B cell (primary cell): ENCODE data around the gene FOXJ1. TPM values are rescaled to one million over a fixed set of nuclear protein-coding genes. Genes with fewer than 3 reads are reported as not detected.

Experiments
- ATAC-seq: fragments of 200-7000 bp; cut with Tn5 transposase; one replicate; pipeline ENCODE4 v1.10.0; 2021; ENCODE audit warnings: low read depth, mild to moderate bottlenecking, moderate number of reproducible peaks, moderate library complexity
- CTCF ChIA-PET: fragments of 350-600 bp; sonication (Branson Sonifier 250); formaldehyde crosslinking; loops from one replicate; lab custom pipeline; 2021; ENCODE audit warnings: antibody characterized with exemption, inconsistent platforms; lab: Charles Lee
- POLR2A ChIA-PET: fragments of 350-600 bp; sonication (Branson Sonifier 250); formaldehyde crosslinking; loops from one replicate; lab custom pipeline; 2021; ENCODE audit warnings: antibody characterized with exemption; lab: Charles Lee
- DNase-seq: peaks from one replicate; pipeline ENCODE4 v3.0.0; 2013
- H2AFZ ChIP-seq: 2 replicates; pipeline ENCODE4 v1.6.1; 2012; ENCODE audit warnings: mild to moderate bottlenecking, low read depth, low read length; ENCODE audit not compliant: insufficient read depth, poor library complexity, severe bottlenecking
- H3K27ac ChIP-seq, 2 donors: 1 replicate in 1 of 2; 2 replicates in 1 of 2; pipeline ENCODE4 v1.5.1; 2012 to 2013; ENCODE audit warnings: low read length in 2 of 2, mild to moderate bottlenecking in 2 of 2, moderate library complexity in 1 of 2
- H3K27me3 ChIP-seq, 4 experiments: fragments of 200-600 bp in 1 of 4; sonication (generic) in 1 of 4; replicated peaks in 1 of 4; 1 replicate in 2 of 4; 2 replicates in 2 of 4; pipeline versions ENCODE4 v1.6.1 to v1.7.0; 2013 to 2016; ENCODE audit warnings: low read length in 3 of 4, mild to moderate bottlenecking in 2 of 4, mixed read lengths in 1 of 4, moderate library complexity in 1 of 4; ENCODE audit not compliant: insufficient read depth in 4 of 4, control insufficient read depth in 3 of 4; ENCODE audit errors: control extremely low read depth in 1 of 4
- H3K36me3 ChIP-seq, 2 experiments: replicated peaks in 1 of 2; 1 replicate in 1 of 2; 2 replicates in 1 of 2; pipeline versions ENCODE4 v1.6.1 to v1.7.1; 2013; ENCODE audit warnings: low read length in 1 of 2; ENCODE audit not compliant: insufficient read depth in 2 of 2, control insufficient read depth in 1 of 2; ENCODE audit errors: control extremely low read depth in 1 of 2, extremely low read depth in 1 of 2
- H3K4me1 ChIP-seq, 2 donors: fragments of 200-600 bp in 1 of 2; sonication (generic) in 1 of 2; 1 replicate in 1 of 2; 2 replicates in 1 of 2; pipeline versions ENCODE4 v1.5.1 to v1.6.1; 2013 to 2017; ENCODE audit warnings: low read length in 2 of 2; ENCODE audit not compliant: control insufficient read depth in 2 of 2, insufficient read depth in 2 of 2
- H3K4me2 ChIP-seq: replicated peaks from 2 replicates; pipeline ENCODE3; 2012; ENCODE audit warnings: mild to moderate bottlenecking, low read depth, low read length; ENCODE audit not compliant: poor library complexity, severe bottlenecking
- H3K4me3 ChIP-seq, 5 experiments: fragments of 200-600 bp in 1 of 5; sonication (generic) in 1 of 5; 1 replicate in 3 of 5; 2 replicates in 2 of 5; pipeline versions ENCODE4 v1.5.1 to v1.7.0; 2011 to 2016; ENCODE audit warnings: low read length in 4 of 5, mild to moderate bottlenecking in 4 of 5, low read depth in 2 of 5, control low read depth in 1 of 5, moderate library complexity in 1 of 5; ENCODE audit not compliant: insufficient read depth in 1 of 5; ENCODE audit errors: control extremely low read depth in 1 of 5, extremely low read depth in 1 of 5
- H3K79me2 ChIP-seq: fragments of 200-600 bp; sonication (generic); one replicate; pipeline ENCODE4 v1.6.0; 2016; ENCODE audit warnings: low read length; ENCODE audit not compliant: control insufficient read depth, insufficient read depth
- H3K9ac ChIP-seq: fragments of 200-600 bp; sonication (generic); 2 replicates; pipeline ENCODE4 v1.6.1; 2017; ENCODE audit warnings: mild to moderate bottlenecking, low read length, moderate library complexity
- H3K9me3 ChIP-seq, 3 donors: one replicate each; pipeline versions ENCODE4 v1.6.1 to v1.7.1; 2013; ENCODE audit warnings: low read length in 2 of 3; ENCODE audit not compliant: control insufficient read depth in 2 of 3, insufficient read depth in 1 of 3; ENCODE audit errors: control extremely low read depth in 1 of 3
- H4K20me1 ChIP-seq: 2 replicates; pipeline ENCODE4 v1.6.0; 2012; ENCODE audit warnings: mild to moderate bottlenecking, low read length; ENCODE audit not compliant: insufficient read depth, control insufficient read depth, poor library complexity, severe bottlenecking
- H3K27ac Mint-ChIP-seq: one replicate; pipeline ENCODE4 v1.8.0; 2021; ENCODE audit warnings: mixed read lengths
- H3K27me3 Mint-ChIP-seq: one replicate; pipeline ENCODE4 v1.8.0; 2021; ENCODE audit warnings: mixed read lengths
- H3K4me1 Mint-ChIP-seq: one replicate; pipeline ENCODE4 v1.8.0; 2021; ENCODE audit warnings: mixed read lengths
- H3K4me3 Mint-ChIP-seq: one replicate; pipeline ENCODE4 v1.8.0; 2021; ENCODE audit warnings: mixed read lengths
- H3K9me3 Mint-ChIP-seq: one replicate; pipeline ENCODE4 v1.8.0; 2022; ENCODE audit warnings: mixed read lengths; ENCODE audit not compliant: insufficient read depth
- EZH2 ChIP-seq: IDR thresholded peaks from 2 replicates; pipeline ENCODE4 v1.6.1; 2012; ENCODE audit warnings: borderline replicate concordance, low read depth, mild to moderate bottlenecking, moderate library complexity, low read length; ENCODE audit not compliant: insufficient read depth, poor library complexity, severe bottlenecking
- WGBS: methylation state at CpG from one replicate; pipeline ENCODE4 v1.1.5; 2013; ENCODE audit warnings: missing lambda C conversion rate; ENCODE audit not compliant: insufficient coverage; 5-methylcytosine and 5-hydroxymethylcytosine counted together
- intact Hi-C: fragments of 100-400 bp; cut with micrococcal nuclease; formaldehyde crosslinking; loops from one replicate; pipeline ENCODE4 v1.10.0; 2022
- polyA plus RNA-seq: library from polyadenylated mRNA; depleted of rRNA; stranded (reverse); fragments of >200 nt; gene quantifications from 2 replicates; pipeline ENCODE4 v1.2.3, GENCODE V29; 2012
- total RNA-seq, 2 donors: library from RNA; stranded (reverse); fragments of 120-200 nt in 1 of 2; gene quantifications; 1 replicate in 1 of 2; 2 replicates in 1 of 2; pipeline versions ENCODE4 v1.2.3 to v1.2.4, GENCODE V29; 2013 to 2022
- TF ChIP-seq, protein P1 (sequence below): fragments of 200-600 bp; IDR thresholded peaks from one replicate; pipeline ENCODE4 v1.8.0; 2022; ENCODE audit warnings: antibody characterized with exemption, mild to moderate bottlenecking

Gene FOXJ1
- total and polyA plus RNA-seq, 2 donors (not counting 1 experiment from before 2014, with no cell fraction given), result 0.20 to 1.0 TPM

DNA sequence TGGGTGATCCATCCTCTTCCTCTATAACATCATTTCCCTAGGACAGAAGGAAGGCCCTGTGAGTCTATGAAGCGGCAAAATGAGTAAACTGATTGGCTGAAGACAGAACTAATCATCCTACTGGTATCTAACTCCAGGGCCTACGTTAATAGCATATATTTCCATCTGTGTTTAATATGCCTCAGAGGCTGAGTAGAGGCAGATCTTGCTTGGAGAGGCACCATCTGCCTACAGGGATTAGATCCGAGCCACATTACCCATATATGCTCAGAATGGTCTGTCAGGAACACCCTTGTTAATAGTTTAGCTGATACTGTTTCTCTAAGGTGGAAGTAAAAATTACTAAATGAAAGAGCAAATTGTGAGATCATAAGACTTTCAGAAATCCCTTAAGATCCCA lies 13.2 kb upstream of the FOXJ1 start:
- Histone ChIP-seq H2AFZ (no peak overlapping the region), H3K27ac (no peak overlapping the region), H4K20me1 (no peaks in the 10 kb centered on the region), H3K4me1 (no peaks in the 10 kb centered on the region), H3K9me3 (no peaks in the 10 kb centered on the region), H3K79me2 (no peaks in the 10 kb centered on the region), H3K4me3 (no peak overlapping the region), H3K36me3 (no peaks in the 10 kb centered on the region), H3K9ac (no peak overlapping the region), H3K27me3 (peaks cover 0 to under 1% (median 0%) of the 10 kb centered on the region in 4 experiments), H3K4me2 (no peak overlapping the region)
- ATAC-seq (no peak), DNase-seq (no peak)
- no CpG with 5 or more reads among the region's 3 CpGs for WGBS
- ChIA-PET CTCF (interaction anchor here (1.1 kb wide), 1 partner anchor 33 kb away, joined by 5 read pairs; no protein-coding TSS in a partner anchor), POLR2A (no interaction called here)
- TF ChIP-seq, protein P1, sequence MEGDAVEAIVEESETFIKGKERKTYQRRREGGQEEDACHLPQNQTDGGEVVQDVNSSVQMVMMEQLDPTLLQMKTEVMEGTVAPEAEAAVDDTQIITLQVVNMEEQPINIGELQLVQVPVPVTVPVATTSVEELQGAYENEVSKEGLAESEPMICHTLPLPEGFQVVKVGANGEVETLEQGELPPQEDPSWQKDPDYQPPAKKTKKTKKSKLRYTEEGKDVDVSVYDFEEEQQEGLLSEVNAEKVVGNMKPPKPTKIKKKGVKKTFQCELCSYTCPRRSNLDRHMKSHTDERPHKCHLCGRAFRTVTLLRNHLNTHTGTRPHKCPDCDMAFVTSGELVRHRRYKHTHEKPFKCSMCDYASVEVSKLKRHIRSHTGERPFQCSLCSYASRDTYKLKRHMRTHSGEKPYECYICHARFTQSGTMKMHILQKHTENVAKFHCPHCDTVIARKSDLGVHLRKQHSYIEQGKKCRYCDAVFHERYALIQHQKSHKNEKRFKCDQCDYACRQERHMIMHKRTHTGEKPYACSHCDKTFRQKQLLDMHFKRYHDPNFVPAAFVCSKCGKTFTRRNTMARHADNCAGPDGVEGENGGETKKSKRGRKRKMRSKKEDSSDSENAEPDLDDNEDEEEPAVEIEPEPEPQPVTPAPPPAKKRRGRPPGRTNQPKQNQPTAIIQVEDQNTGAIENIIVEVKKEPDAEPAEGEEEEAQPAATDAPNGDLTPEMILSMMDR, result no peak
- TF ChIP-seq EZH2, result no peak
- Mint-ChIP-seq H3K9me3 (no peaks in the 10 kb centered on the region), H3K27ac (no peak overlapping the region), H3K4me1 (no peaks in the 10 kb centered on the region), H3K27me3 (peaks cover 12% of the 10 kb centered on the region), H3K4me3 (no peak overlapping the region)
- intact Hi-C loops, result no loop called here

DNA sequence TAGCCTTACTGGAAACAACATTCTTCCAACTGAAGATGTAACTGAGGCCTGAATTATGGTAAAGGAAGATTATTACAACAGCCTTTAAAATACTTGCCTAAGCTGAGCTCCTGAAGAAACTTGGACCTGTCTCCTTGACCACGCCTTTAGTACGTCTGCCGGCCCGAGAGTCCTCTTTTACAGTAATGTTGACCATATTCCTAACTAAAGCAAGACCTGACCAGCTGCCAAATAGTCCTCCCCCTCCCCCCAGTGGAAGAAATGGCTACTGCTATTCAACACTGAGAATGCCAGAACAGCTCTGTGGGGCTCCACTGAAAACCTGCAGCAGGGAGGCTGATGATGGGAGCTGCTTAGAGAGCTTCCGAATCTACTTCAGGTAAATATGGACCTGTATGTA lies 12.6 kb upstream of the FOXJ1 start:
- Mint-ChIP-seq H3K4me1 (no peaks in the 10 kb centered on the region), H3K27me3 (peaks cover 12% of the 10 kb centered on the region), H3K4me3 (no peak overlapping the region), H3K27ac (no peak overlapping the region), H3K9me3 (no peaks in the 10 kb centered on the region)
- no peak overlapping the region for H3K4me3 ChIP-seq
- H3K36me3 ChIP-seq, result no peaks in the 10 kb centered on the region
- POLR2A ChIA-PET, result no interaction called here
- H3K9ac ChIP-seq, result no peak overlapping the region
- CTCF ChIA-PET, result interaction anchor here (0.8 to 1.5 kb wide), 3 partner anchors 11 to 126 kb away, joined by 4 to 5 read pairs (median 5); no protein-coding TSS in a partner anchor
- H3K4me2 ChIP-seq, result no peak overlapping the region
- no peaks in the 10 kb centered on the region for H3K9me3 ChIP-seq
- no peak for DNase-seq
- intact Hi-C loops, result no loop called here
- no peak for TF ChIP-seq EZH2
- TF ChIP-seq, protein P1, result no peak
- no peaks in the 10 kb centered on the region for H3K79me2 ChIP-seq
- H3K4me1 ChIP-seq, result no peaks in the 10 kb centered on the region
- H2AFZ ChIP-seq, result no peak overlapping the region
- ATAC-seq, result no peak
- H3K27ac ChIP-seq, result no peak overlapping the region
- H4K20me1 ChIP-seq, result no peaks in the 10 kb centered on the region
- 93% methylated on average over 3 of the region's 5 CpGs for WGBS
- H3K27me3 ChIP-seq, result no peaks in the 10 kb centered on the region
